GM23338 (cell line): ENCODE data around the gene IER2.

ENCODE experiments used
- CREB1 ChIP-seq: fragments of 250-450 bp; sonication (Bioruptor Pico); IDR thresholded peaks from 2 replicates; pipeline ENCODE4 v1.5.0; 2020; ENCODE audit warnings: low read depth, mild to moderate bottlenecking, moderate library complexity
- EZH2 ChIP-seq: fragments of 200-600 bp; sonication (generic); IDR thresholded peaks from one replicate; pipeline ENCODE4 v1.8.0; 2017; ENCODE audit warnings: antibody characterized with exemption, mild to moderate bottlenecking, low read depth; ENCODE audit not compliant: unreplicated experiment
- EZH2phosphoT487 ChIP-seq: fragments of 200-600 bp; sonication (generic); IDR thresholded peaks from one replicate; pipeline ENCODE4 v1.8.1; 2018; ENCODE audit warnings: antibody characterized with exemption; ENCODE audit not compliant: unreplicated experiment
- JUNB ChIP-seq: IDR thresholded peaks from one replicate; pipeline ENCODE4 v1.6.1; 2016; ENCODE audit warnings: antibody characterized with exemption; ENCODE audit not compliant: unreplicated experiment
- NANOG ChIP-seq: IDR thresholded peaks from 2 replicates; pipeline ENCODE4 v1.6.1; 2016; ENCODE audit warnings: antibody characterized with exemption, borderline replicate concordance
- POLR2AphosphoS5 ChIP-seq: IDR thresholded peaks from 2 replicates; pipeline ENCODE4 v1.6.1; 2016; ENCODE audit warnings: antibody characterized with exemption, low read depth
- TF ChIP-seq, protein P1 (sequence below), 2 experiments: fragments of 200-600 bp in 1 of 2; sonication (generic) in 1 of 2; conservative IDR thresholded peaks; 2 replicates each; pipeline versions ENCODE4 v1.5.1 to v1.6.1; 2016 to 2017; ENCODE audit warnings: antibody characterized with exemption in 2 of 2, low read depth in 2 of 2, mild to moderate bottlenecking in 2 of 2, moderate library complexity in 1 of 2
- TF ChIP-seq, protein P2 (sequence below): IDR thresholded peaks from one replicate; pipeline ENCODE4 v1.6.1; 2018; ENCODE audit warnings: antibody characterized with exemption; ENCODE audit not compliant: unreplicated experiment

GRCh38 chr19:13151605-13152355 is 1.6 kb downstream of the IER2 start:
- TF ChIP-seq, protein P1, sequence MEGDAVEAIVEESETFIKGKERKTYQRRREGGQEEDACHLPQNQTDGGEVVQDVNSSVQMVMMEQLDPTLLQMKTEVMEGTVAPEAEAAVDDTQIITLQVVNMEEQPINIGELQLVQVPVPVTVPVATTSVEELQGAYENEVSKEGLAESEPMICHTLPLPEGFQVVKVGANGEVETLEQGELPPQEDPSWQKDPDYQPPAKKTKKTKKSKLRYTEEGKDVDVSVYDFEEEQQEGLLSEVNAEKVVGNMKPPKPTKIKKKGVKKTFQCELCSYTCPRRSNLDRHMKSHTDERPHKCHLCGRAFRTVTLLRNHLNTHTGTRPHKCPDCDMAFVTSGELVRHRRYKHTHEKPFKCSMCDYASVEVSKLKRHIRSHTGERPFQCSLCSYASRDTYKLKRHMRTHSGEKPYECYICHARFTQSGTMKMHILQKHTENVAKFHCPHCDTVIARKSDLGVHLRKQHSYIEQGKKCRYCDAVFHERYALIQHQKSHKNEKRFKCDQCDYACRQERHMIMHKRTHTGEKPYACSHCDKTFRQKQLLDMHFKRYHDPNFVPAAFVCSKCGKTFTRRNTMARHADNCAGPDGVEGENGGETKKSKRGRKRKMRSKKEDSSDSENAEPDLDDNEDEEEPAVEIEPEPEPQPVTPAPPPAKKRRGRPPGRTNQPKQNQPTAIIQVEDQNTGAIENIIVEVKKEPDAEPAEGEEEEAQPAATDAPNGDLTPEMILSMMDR (conservative IDR thresholded peaks at IDR 0.05; ENCODE audit: low read depth in 2 of 2) = peak in 1 of 2 experiments; percentile 13; a peak in 1 of 4 replicates
- TF ChIP-seq EZH2 = no peak
- no peak for TF ChIP-seq JUNB
- TF ChIP-seq NANOG = no peak
- peak; percentile 94 for TF ChIP-seq POLR2AphosphoS5
- TF ChIP-seq, protein P2, sequence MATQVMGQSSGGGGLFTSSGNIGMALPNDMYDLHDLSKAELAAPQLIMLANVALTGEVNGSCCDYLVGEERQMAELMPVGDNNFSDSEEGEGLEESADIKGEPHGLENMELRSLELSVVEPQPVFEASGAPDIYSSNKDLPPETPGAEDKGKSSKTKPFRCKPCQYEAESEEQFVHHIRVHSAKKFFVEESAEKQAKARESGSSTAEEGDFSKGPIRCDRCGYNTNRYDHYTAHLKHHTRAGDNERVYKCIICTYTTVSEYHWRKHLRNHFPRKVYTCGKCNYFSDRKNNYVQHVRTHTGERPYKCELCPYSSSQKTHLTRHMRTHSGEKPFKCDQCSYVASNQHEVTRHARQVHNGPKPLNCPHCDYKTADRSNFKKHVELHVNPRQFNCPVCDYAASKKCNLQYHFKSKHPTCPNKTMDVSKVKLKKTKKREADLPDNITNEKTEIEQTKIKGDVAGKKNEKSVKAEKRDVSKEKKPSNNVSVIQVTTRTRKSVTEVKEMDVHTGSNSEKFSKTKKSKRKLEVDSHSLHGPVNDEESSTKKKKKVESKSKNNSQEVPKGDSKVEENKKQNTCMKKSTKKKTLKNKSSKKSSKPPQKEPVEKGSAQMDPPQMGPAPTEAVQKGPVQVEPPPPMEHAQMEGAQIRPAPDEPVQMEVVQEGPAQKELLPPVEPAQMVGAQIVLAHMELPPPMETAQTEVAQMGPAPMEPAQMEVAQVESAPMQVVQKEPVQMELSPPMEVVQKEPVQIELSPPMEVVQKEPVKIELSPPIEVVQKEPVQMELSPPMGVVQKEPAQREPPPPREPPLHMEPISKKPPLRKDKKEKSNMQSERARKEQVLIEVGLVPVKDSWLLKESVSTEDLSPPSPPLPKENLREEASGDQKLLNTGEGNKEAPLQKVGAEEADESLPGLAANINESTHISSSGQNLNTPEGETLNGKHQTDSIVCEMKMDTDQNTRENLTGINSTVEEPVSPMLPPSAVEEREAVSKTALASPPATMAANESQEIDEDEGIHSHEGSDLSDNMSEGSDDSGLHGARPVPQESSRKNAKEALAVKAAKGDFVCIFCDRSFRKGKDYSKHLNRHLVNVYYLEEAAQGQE = peak; percentile 20
- peak; percentile 71 for TF ChIP-seq CREB1 (CRISPR knock-in tag)
- no peak for TF ChIP-seq EZH2phosphoT487
